NCI-H2029 treated with DMSO at 0.1 percent for 48 hours (cell line): ENCODE data around the gene LGALS7.
"Not testable (repeated sequence)": the region's sequence is repeated elsewhere in the genome, so short reads cannot be mapped to it uniquely, and the experiment has no call there.

Experiments used
- DNase-seq: peaks from one replicate; lab custom pipeline; 2025; lab: John Stamatoyannopoulos, UW

LGALS7 gene

GRCh38 chr19:38799104-38799503 is 25.8 kb upstream of the LGALS7 start:
- no peak for DNase-seq

GRCh38 chr19:38797781-38798180 is 24.5 kb upstream of the LGALS7 start:
- DNase-seq = not testable (repeated sequence)

GRCh38 chr19:38796154-38796553 is 22.8 kb upstream of the LGALS7 start:
- no peak for DNase-seq

GRCh38 chr19:38795549-38795948 is 22.2 kb upstream of the LGALS7 start:
- DNase-seq = no peak

- no peak for DNase-seq
Observed at GRCh38 chr19:38793671-38794070, 20.4 kb upstream of the LGALS7 start.

GRCh38 chr19:38793177-38793576 is 19.9 kb upstream of the LGALS7 start:
- no peak for DNase-seq

GRCh38 chr19:38792250-38793111 is 19.2 kb upstream of the LGALS7 start:
- no peak for DNase-seq

GRCh38 chr19:38791451-38792064 is 18.2 kb upstream of the LGALS7 start:
- DNase-seq = not testable (repeated sequence)

GRCh38 chr19:38790507-38791403 is 17.4 kb upstream of the LGALS7 start:
- DNase-seq = not testable (repeated sequence)

GRCh38 chr19:38788478-38789243 is 15.3 kb upstream of the LGALS7 start, which contains the start of gene LGALS7B:
LGALS7B (plus strand) TSS chr19:38789200; CDS start chr19:38789227, 27 bp downstream.
- no peak for DNase-seq

GRCh38 chr19:38786572-38787265 is 13.4 kb upstream of the LGALS7 start:
- DNase-seq = no peak

GRCh38 chr19:38786061-38786460 is 12.7 kb upstream of the LGALS7 start:
- not testable (repeated sequence) for DNase-seq

- DNase-seq = no peak
Observed at GRCh38 chr19:38785187-38785699, 11.9 kb upstream of the LGALS7 start.

GRCh38 chr19:38784224-38784623 is 10.9 kb upstream of the LGALS7 start:
- DNase-seq = no peak

GRCh38 chr19:38782212-38782611 is 8.9 kb upstream of the LGALS7 start:
- DNase-seq = not testable (repeated sequence)

- DNase-seq = no peak
Observed at GRCh38 chr19:38781058-38781457, 7.7 kb upstream of the LGALS7 start.

GRCh38 chr19:38780443-38780842 is 7.1 kb upstream of the LGALS7 start:
- no peak for DNase-seq

- DNase-seq = no peak
Observed at GRCh38 chr19:38778733-38779132, 5.4 kb upstream of the LGALS7 start.

- DNase-seq = no peak
Observed at GRCh38 chr19:38774181-38774950, 1.0 kb upstream of the LGALS7 start.

GRCh38 chr19:38771569-38771968 is 1.7 kb downstream of the LGALS7 start:
- DNase-seq = not testable (repeated sequence)
